K562 (cell line): ENCODE results near the gene TECTA. TPM values are rescaled to one million over a fixed set of nuclear protein-coding genes. Genes with fewer than 3 reads are reported as not detected.

Experiments used
- ATF7 ChIP-seq: fragments of 450-650 bp; IDR thresholded peaks from 2 replicates; pipeline ENCODE4 v1.7.1; 2014; ENCODE audit warnings: mild to moderate bottlenecking, moderate library complexity
- RAD51 ChIP-seq: fragments of 450-650 bp; IDR thresholded peaks from 2 replicates; pipeline ENCODE4 v1.7.1; 2016; ENCODE audit warnings: low read depth, mild to moderate bottlenecking, borderline replicate concordance
- RNF2 ChIP-seq: sonication (generic); IDR thresholded peaks from 2 replicates; pipeline ENCODE4 v1.6.1; 2016
- ZFP1 ChIP-seq: fragments of 450-650 bp; formaldehyde crosslinking; IDR thresholded peaks from 2 replicates; pipeline ENCODE4 v1.4.0; 2020; ENCODE audit warnings: mild to moderate bottlenecking, mixed read lengths
- ZKSCAN3 ChIP-seq: fragments of 250-450 bp; sonication (Bioruptor Pico); IDR thresholded peaks from 2 replicates; pipeline ENCODE4 v1.4.0; 2020
- ZNF644 ChIP-seq: fragments of 200-800 bp; sonication (Bioruptor generic); IDR thresholded peaks from 2 replicates; pipeline ENCODE4 v1.6.1; 2016; ENCODE audit warnings: low read depth, missing genetic modification characterization, missing compliant biosample characterization
- polyA plus RNA-seq, 8 experiments: library from polyadenylated mRNA; depleted of rRNA in 4 of 8; stranded (reverse) in 5 of 8; unstranded in 3 of 8; fragments of >200 nt; fragmentation: Nextera tagmentation in 2 of 8; fragmentation: Illumina TruSeq in 1 of 8; extraction: Ambion mirVana in 2 of 8; extraction: Trizol in 1 of 8; gene quantifications; 2 replicates each; pipeline versions ENCODE4 v1.2.1 to v1.2.3, GENCODE V29; 2011 to 2014; ENCODE audit warnings: inconsistent platforms in 1 of 8, missing spikeins in 1 of 8
- total RNA-seq, 7 experiments: library from RNA; depleted of rRNA in 6 of 7; stranded (reverse); fragments of >200 nt in 6 of 7; fragmentation: Illumina TruSeq in 2 of 7; extraction: Trizol in 2 of 7; gene quantifications; 2 replicates each; pipeline versions ENCODE4 v1.2.1 to v1.2.3, GENCODE V29; 2011 to 2021; ENCODE audit warnings: low replicate concordance in 1 of 7
- TF ChIP-seq, protein P1 (sequence below): fragments of 450-650 bp; IDR thresholded peaks from 2 replicates; pipeline ENCODE4 v1.6.1; 2016; ENCODE audit warnings: mild to moderate bottlenecking, moderate library complexity
- TF ChIP-seq, protein P2 (sequence below): fragments of 250-450 bp; sonication (Bioruptor Pico); IDR thresholded peaks from 2 replicates; pipeline ENCODE4 v1.4.0; 2020; ENCODE audit warnings: mild to moderate bottlenecking, moderate library complexity, borderline replicate concordance
- TF ChIP-seq, protein P3 (sequence below): conservative IDR thresholded peaks from 2 replicates; pipeline ENCODE4 v1.6.1; 2011; ENCODE audit warnings: low read depth, mild to moderate bottlenecking, low read length; ENCODE audit not compliant: control insufficient read depth
- TF ChIP-seq, protein P4 (sequence below): fragments of 250-450 bp; sonication (Bioruptor Pico); IDR thresholded peaks from 2 replicates; pipeline ENCODE4 v1.5.0; 2021

The TECTA gene
- total and polyA plus RNA-seq, 9 of the 15 experiments (the other 6 are each of a cell fraction or from before 2014, with no cell fraction given) = under 0.01 to 0.04 (median 0.03) TPM; not detected in 5

DNA sequence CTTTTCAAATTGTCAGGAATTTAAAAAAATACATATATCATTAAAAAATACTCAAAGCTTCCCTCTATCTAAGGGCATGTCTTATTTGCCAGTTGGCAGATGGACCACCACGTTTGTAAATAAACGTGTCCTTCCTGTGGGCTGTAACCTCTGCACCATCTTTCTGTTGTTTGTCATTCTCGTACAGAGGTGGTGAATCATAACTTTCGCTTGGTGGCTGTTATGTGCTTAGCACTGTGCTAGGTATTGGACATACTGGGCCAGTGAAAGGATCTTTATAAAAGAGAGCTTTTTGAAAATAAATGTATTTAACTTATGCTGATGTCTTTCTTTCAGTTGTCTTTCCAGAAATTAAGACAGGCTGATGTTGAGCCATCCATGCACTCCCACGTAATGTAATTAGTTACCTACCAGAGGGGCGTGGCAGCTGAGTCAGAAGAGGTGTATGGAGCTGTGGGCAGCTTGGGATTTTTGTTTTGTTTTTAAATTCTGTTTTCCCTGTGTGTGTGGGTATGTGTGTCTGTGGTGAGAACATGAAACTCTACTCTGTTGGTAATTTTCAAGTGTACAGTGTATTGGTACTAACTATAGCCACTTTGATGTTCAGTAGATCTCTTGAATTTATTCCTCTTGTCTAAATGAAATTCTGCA lies 62.7 kb downstream of the TECTA start (continued):
- TF ChIP-seq, protein P1, sequence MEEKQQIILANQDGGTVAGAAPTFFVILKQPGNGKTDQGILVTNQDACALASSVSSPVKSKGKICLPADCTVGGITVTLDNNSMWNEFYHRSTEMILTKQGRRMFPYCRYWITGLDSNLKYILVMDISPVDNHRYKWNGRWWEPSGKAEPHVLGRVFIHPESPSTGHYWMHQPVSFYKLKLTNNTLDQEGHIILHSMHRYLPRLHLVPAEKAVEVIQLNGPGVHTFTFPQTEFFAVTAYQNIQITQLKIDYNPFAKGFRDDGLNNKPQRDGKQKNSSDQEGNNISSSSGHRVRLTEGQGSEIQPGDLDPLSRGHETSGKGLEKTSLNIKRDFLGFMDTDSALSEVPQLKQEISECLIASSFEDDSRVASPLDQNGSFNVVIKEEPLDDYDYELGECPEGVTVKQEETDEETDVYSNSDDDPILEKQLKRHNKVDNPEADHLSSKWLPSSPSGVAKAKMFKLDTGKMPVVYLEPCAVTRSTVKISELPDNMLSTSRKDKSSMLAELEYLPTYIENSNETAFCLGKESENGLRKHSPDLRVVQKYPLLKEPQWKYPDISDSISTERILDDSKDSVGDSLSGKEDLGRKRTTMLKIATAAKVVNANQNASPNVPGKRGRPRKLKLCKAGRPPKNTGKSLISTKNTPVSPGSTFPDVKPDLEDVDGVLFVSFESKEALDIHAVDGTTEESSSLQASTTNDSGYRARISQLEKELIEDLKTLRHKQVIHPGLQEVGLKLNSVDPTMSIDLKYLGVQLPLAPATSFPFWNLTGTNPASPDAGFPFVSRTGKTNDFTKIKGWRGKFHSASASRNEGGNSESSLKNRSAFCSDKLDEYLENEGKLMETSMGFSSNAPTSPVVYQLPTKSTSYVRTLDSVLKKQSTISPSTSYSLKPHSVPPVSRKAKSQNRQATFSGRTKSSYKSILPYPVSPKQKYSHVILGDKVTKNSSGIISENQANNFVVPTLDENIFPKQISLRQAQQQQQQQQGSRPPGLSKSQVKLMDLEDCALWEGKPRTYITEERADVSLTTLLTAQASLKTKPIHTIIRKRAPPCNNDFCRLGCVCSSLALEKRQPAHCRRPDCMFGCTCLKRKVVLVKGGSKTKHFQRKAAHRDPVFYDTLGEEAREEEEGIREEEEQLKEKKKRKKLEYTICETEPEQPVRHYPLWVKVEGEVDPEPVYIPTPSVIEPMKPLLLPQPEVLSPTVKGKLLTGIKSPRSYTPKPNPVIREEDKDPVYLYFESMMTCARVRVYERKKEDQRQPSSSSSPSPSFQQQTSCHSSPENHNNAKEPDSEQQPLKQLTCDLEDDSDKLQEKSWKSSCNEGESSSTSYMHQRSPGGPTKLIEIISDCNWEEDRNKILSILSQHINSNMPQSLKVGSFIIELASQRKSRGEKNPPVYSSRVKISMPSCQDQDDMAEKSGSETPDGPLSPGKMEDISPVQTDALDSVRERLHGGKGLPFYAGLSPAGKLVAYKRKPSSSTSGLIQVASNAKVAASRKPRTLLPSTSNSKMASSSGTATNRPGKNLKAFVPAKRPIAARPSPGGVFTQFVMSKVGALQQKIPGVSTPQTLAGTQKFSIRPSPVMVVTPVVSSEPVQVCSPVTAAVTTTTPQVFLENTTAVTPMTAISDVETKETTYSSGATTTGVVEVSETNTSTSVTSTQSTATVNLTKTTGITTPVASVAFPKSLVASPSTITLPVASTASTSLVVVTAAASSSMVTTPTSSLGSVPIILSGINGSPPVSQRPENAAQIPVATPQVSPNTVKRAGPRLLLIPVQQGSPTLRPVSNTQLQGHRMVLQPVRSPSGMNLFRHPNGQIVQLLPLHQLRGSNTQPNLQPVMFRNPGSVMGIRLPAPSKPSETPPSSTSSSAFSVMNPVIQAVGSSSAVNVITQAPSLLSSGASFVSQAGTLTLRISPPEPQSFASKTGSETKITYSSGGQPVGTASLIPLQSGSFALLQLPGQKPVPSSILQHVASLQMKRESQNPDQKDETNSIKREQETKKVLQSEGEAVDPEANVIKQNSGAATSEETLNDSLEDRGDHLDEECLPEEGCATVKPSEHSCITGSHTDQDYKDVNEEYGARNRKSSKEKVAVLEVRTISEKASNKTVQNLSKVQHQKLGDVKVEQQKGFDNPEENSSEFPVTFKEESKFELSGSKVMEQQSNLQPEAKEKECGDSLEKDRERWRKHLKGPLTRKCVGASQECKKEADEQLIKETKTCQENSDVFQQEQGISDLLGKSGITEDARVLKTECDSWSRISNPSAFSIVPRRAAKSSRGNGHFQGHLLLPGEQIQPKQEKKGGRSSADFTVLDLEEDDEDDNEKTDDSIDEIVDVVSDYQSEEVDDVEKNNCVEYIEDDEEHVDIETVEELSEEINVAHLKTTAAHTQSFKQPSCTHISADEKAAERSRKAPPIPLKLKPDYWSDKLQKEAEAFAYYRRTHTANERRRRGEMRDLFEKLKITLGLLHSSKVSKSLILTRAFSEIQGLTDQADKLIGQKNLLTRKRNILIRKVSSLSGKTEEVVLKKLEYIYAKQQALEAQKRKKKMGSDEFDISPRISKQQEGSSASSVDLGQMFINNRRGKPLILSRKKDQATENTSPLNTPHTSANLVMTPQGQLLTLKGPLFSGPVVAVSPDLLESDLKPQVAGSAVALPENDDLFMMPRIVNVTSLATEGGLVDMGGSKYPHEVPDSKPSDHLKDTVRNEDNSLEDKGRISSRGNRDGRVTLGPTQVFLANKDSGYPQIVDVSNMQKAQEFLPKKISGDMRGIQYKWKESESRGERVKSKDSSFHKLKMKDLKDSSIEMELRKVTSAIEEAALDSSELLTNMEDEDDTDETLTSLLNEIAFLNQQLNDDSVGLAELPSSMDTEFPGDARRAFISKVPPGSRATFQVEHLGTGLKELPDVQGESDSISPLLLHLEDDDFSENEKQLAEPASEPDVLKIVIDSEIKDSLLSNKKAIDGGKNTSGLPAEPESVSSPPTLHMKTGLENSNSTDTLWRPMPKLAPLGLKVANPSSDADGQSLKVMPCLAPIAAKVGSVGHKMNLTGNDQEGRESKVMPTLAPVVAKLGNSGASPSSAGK = no peak
- TF ChIP-seq, protein P2, sequence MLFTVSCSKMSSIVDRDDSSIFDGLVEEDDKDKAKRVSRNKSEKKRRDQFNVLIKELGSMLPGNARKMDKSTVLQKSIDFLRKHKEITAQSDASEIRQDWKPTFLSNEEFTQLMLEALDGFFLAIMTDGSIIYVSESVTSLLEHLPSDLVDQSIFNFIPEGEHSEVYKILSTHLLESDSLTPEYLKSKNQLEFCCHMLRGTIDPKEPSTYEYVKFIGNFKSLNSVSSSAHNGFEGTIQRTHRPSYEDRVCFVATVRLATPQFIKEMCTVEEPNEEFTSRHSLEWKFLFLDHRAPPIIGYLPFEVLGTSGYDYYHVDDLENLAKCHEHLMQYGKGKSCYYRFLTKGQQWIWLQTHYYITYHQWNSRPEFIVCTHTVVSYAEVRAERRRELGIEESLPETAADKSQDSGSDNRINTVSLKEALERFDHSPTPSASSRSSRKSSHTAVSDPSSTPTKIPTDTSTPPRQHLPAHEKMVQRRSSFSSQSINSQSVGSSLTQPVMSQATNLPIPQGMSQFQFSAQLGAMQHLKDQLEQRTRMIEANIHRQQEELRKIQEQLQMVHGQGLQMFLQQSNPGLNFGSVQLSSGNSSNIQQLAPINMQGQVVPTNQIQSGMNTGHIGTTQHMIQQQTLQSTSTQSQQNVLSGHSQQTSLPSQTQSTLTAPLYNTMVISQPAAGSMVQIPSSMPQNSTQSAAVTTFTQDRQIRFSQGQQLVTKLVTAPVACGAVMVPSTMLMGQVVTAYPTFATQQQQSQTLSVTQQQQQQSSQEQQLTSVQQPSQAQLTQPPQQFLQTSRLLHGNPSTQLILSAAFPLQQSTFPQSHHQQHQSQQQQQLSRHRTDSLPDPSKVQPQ (CRISPR knock-in tag) = no peak
- TF ChIP-seq ZFP1 (CRISPR knock-in tag) (no peak), ZKSCAN3 (CRISPR knock-in tag) (no peak), RNF2 (no peak), ZNF644 (tag) (no peak), ATF7 (no peak), RAD51 (no peak)
- TF ChIP-seq, protein P3, sequence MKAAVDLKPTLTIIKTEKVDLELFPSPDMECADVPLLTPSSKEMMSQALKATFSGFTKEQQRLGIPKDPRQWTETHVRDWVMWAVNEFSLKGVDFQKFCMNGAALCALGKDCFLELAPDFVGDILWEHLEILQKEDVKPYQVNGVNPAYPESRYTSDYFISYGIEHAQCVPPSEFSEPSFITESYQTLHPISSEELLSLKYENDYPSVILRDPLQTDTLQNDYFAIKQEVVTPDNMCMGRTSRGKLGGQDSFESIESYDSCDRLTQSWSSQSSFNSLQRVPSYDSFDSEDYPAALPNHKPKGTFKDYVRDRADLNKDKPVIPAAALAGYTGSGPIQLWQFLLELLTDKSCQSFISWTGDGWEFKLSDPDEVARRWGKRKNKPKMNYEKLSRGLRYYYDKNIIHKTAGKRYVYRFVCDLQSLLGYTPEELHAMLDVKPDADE = no peak
- TF ChIP-seq, protein P4, sequence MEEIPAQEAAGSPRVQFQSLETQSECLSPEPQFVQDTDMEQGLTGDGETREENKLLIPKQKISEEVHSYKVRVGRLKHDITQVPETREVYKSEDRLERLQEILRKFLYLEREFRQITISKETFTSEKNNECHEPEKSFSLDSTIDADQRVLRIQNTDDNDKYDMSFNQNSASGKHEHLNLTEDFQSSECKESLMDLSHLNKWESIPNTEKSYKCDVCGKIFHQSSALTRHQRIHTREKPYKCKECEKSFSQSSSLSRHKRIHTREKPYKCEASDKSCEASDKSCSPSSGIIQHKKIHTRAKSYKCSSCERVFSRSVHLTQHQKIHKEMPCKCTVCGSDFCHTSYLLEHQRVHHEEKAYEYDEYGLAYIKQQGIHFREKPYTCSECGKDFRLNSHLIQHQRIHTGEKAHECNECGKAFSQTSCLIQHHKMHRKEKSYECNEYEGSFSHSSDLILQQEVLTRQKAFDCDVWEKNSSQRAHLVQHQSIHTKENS (CRISPR knock-in tag) = no peak
